Skeletal muscle tissue (tissue), 5 donors: ENCODE data around the gene FEM1C. TPM values are rescaled to one million over a fixed set of nuclear protein-coding genes. Genes with fewer than 3 reads are reported as not detected.
A peak's percentile ranks its signal among the peaks of the same experiment; 100 is the strongest.

Experiments
- H3K27ac ChIP-seq: one replicate; pipeline ENCODE4 v1.7.0; 2013; ENCODE audit warnings: mild to moderate bottlenecking, low read depth, low read length, inconsistent platforms
- H3K27me3 ChIP-seq, 3 donors: one replicate each; pipeline ENCODE4 v1.7.0; 2013; ENCODE audit warnings: low read length in 3 of 3; ENCODE audit not compliant: control insufficient read depth in 3 of 3, insufficient read depth in 3 of 3
- H3K36me3 ChIP-seq, 3 donors: one replicate each; pipeline ENCODE4 v1.7.0; 2013; ENCODE audit warnings: low read length in 3 of 3; ENCODE audit not compliant: control insufficient read depth in 3 of 3, insufficient read depth in 3 of 3
- H3K4me1 ChIP-seq, 3 donors: one replicate each; pipeline ENCODE4 v1.7.0; 2013; ENCODE audit warnings: low read length in 3 of 3, mild to moderate bottlenecking in 3 of 3; ENCODE audit not compliant: control insufficient read depth in 3 of 3, insufficient read depth in 3 of 3
- H3K4me3 ChIP-seq, 3 donors: one replicate each; pipeline ENCODE4 v1.7.0; 2013; ENCODE audit warnings: low read length in 3 of 3
- H3K9ac ChIP-seq, 3 donors: one replicate each; pipeline ENCODE4 v1.7.0; 2013; ENCODE audit warnings: low read length in 3 of 3, mild to moderate bottlenecking in 3 of 3, moderate library complexity in 2 of 3, low read depth in 1 of 3
- H3K9me3 ChIP-seq, 3 donors: one replicate each; pipeline ENCODE4 v1.7.0; 2013; ENCODE audit warnings: low read length in 3 of 3; ENCODE audit not compliant: control insufficient read depth in 3 of 3
- small RNA-seq: library from RNA; depleted of rRNA; stranded (forward); fragments of <200 nt; gene quantifications from one replicate; pipeline ENCODE3, GENCODE V24; 2014
- total RNA-seq: library from RNA; depleted of rRNA; stranded (reverse); fragments of >200 nt; gene quantifications from one replicate; pipeline ENCODE4 v1.2.3, GENCODE V29; 2014
- donor health status: Osteomylitis.

The FEM1C gene
- total RNA-seq, 1 donor from 2014 or later, result 39.1 TPM

DNA sequence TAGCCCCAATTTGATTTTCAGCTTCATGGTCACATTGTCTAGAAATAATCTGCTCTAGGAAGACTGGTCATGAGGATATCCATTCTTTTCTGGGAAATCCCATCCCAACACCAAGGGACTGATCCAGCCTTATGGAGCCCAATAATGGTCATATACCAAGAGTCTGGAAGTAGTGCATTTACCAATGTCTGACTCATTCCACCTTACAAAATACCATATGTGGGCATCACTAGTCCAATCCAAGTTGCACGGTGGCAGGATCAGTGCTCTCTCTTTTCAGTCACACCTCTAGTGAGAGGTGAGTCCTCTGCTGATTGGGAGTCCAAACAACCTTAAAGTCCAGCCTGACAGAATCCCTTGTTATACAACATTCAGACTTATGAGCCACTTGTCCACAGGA lies 73.7 kb downstream of the FEM1C start:
- H3K9ac ChIP-seq, result no peak overlapping the region
- no peak overlapping the region for H3K4me3 ChIP-seq
- H3K36me3 ChIP-seq, result no peaks in the 10 kb centered on the region
- H3K27me3 ChIP-seq, result no peaks in the 10 kb centered on the region
- peaks cover 16 to 38% (median 21%) of the 10 kb centered on the region in 3 donors for H3K4me1 ChIP-seq
- H3K9me3 ChIP-seq, result no peaks in the 10 kb centered on the region
- peak overlapping the region; percentile 73 for H3K27ac ChIP-seq

Small RNA genes within 50 kb of the gene (small RNA-seq; reads per million reads assigned to genes)
- gene AC008628.1 (not detected), gene AC008628.2 (not detected)

Other genes starting within 250 kb of the FEM1C start
- gene CCDC112, start 248.1 kb downstream of the FEM1C start, total RNA-seq, result 1.0 TPM
- gene TICAM2, start 57.7 kb upstream of the FEM1C start, total RNA-seq, result 2.6 TPM
- 50.1 TPM for gene TMED7, start 81.3 kb upstream of the FEM1C start, total RNA-seq